Left ventricle myocardium inferior (tissue), 1 donor: ENCODE results near the gene NBPF4. TPM values are rescaled to one million over a fixed set of nuclear protein-coding genes. Genes with fewer than 3 reads are reported as not detected.

Experiments
- DNase-seq: peaks from one replicate; pipeline ENCODE4 v3.0.0-alpha.2; 2020
- H3K27ac ChIP-seq: fragments of 200-600 bp; replicated peaks from 2 replicates; pipeline ENCODE4 v1.8.0; 2021
- H3K27me3 ChIP-seq: fragments of 200-600 bp; 2 replicates; pipeline ENCODE4 v1.8.0; 2021; ENCODE audit warnings: low read depth
- H3K36me3 ChIP-seq: fragments of 200-600 bp; 2 replicates; pipeline ENCODE4 v1.8.0; 2021
- H3K4me1 ChIP-seq: fragments of 200-600 bp; 2 replicates; pipeline ENCODE4 v1.8.0; 2021
- H3K4me3 ChIP-seq: fragments of 200-600 bp; 2 replicates; pipeline ENCODE4 v1.8.0; 2021; ENCODE audit warnings: mild to moderate bottlenecking, moderate library complexity
- H3K9me3 ChIP-seq: fragments of 200-600 bp; replicated peaks from 2 replicates; pipeline ENCODE4 v1.8.0; 2021
- CTCF ChIP-seq: fragments of 200-600 bp; IDR thresholded peaks from 2 replicates; pipeline ENCODE4 v1.8.0; 2021; ENCODE audit warnings: antibody characterized with exemption, mild to moderate bottlenecking, borderline replicate concordance
- intact Hi-C: fragments of 100-400 bp; cut with micrococcal nuclease; formaldehyde crosslinking; loops from one replicate; pipeline ENCODE4 v1.11.0; 2022
- total RNA-seq: library from RNA; stranded (reverse); fragmentation: NEBNext Ultra II Directional; extraction: Animal tissue kit (Norgen Biotek cat#: 25700); gene quantifications from one replicate; pipeline ENCODE4 v1.2.1, GENCODE V29; 2021
- donor health status: DM: no; HTN: yes; CAD: no; lungs with severe emphysema.

Gene NBPF4
- total RNA-seq, 1 donor from 2014 or later, result not detected

GRCh38 chr1:108190686-108191416 is 53.0 kb downstream of the NBPF4 start:
- intact Hi-C loops, result no loop called here
- no peak for DNase-seq
- TF ChIP-seq CTCF, result no peak
- Histone ChIP-seq H3K27me3 (no peaks in the 10 kb centered on the region), H3K4me3 (no peak overlapping the region), H3K27ac (peak overlapping the region; percentile 16), H3K9me3 (peaks cover 8% of the 10 kb centered on the region), H3K4me1 (peaks cover 30% of the 10 kb centered on the region), H3K36me3 (peaks cover 37% of the 10 kb centered on the region)

- intact Hi-C loops, result no loop called here
- Histone ChIP-seq H3K9me3 (peaks cover 8% of the 10 kb centered on the region), H3K27me3 (no peaks in the 10 kb centered on the region), H3K36me3 (peaks cover 37% of the 10 kb centered on the region), H3K4me3 (no peak overlapping the region), H3K4me1 (peaks cover 24% of the 10 kb centered on the region), H3K27ac (peak overlapping the region; percentile 16)
- no peak for DNase-seq
- no peak for TF ChIP-seq CTCF
These were observed 53.8 kb downstream of the NBPF4 start for GRCh38 chr1:108190001-108190634.

GRCh38 chr1:108188801-108189200 is 55.1 kb downstream of the NBPF4 start:
- H3K27ac ChIP-seq, result no peak overlapping the region
- peaks cover 10% of the 10 kb centered on the region for H3K9me3 ChIP-seq
- H3K4me1 ChIP-seq, result peaks cover 20% of the 10 kb centered on the region
- TF ChIP-seq CTCF, result no peak
- no peak overlapping the region for H3K4me3 ChIP-seq
- peaks cover 44% of the 10 kb centered on the region for H3K36me3 ChIP-seq
- H3K27me3 ChIP-seq, result no peaks in the 10 kb centered on the region
- intact Hi-C loops, result no loop called here
- DNase-seq, result no peak

GRCh38 chr1:108182959-108183700 is 60.7 kb downstream of the NBPF4 start:
- peaks cover 69% of the 10 kb centered on the region for H3K36me3 ChIP-seq
- intact Hi-C loops, result no loop called here
- no peak for TF ChIP-seq CTCF

GRCh38 chr1:108179018-108179417 is 64.9 kb downstream of the NBPF4 start:
- no peak overlapping the region for H3K4me3 ChIP-seq
- H3K27me3 ChIP-seq, result no peaks in the 10 kb centered on the region
- intact Hi-C loops, result no loop called here
- no peak for TF ChIP-seq CTCF
- peaks cover 52% of the 10 kb centered on the region for H3K4me1 ChIP-seq
- no peak overlapping the region for H3K27ac ChIP-seq
- DNase-seq, result no peak
- peaks cover 86% of the 10 kb centered on the region for H3K36me3 ChIP-seq
- peaks cover 19% of the 10 kb centered on the region for H3K9me3 ChIP-seq

More at GRCh38 chr1:108182959-108183700, 60.7 kb downstream of the NBPF4 start:
- Histone ChIP-seq H3K4me1 (peaks cover 42% of the 10 kb centered on the region), H3K9me3 (peaks cover 11% of the 10 kb centered on the region), H3K27ac (peak overlapping the region; percentile 58), H3K27me3 (no peaks in the 10 kb centered on the region), H3K4me3 (peak overlapping the region; percentile 17)
- no peak for DNase-seq

Other genes with a start within 250 kb of the NBPF4 start
- 13.9 TPM for gene SLC25A24, start 43.7 kb downstream of the NBPF4 start, total RNA-seq
- gene NBPF6, start 206.3 kb upstream of the NBPF4 start, total RNA-seq, result not detected